Prostate gland (tissue), 2 donors: ENCODE results near the gene SNRNP27. TPM values are rescaled to one million over a fixed set of nuclear protein-coding genes. Genes with fewer than 3 reads are reported as not detected.

Experiments used
- DNase-seq: peaks from one replicate; pipeline ENCODE4 v3.0.0-alpha.2; 2019; ENCODE audit warnings: low spot score
- H3K27ac ChIP-seq, 2 donors: fragments of 200-600 bp; sonication (generic); 2 replicates each; pipeline ENCODE4 v1.5.1; 2017 to 2019
- H3K27me3 ChIP-seq: fragments of 200-600 bp; sonication (generic); replicated peaks from 2 replicates; pipeline ENCODE4 v1.5.1; 2019; ENCODE audit not compliant: insufficient read depth
- H3K36me3 ChIP-seq, 2 donors: fragments of 200-600 bp; sonication (generic); 1 replicate in 1 of 2; 2 replicates in 1 of 2; pipeline versions ENCODE4 v1.5.1 to v1.8.1; 2017 to 2019
- H3K4me1 ChIP-seq: fragments of 200-600 bp; sonication (generic); replicated peaks from 2 replicates; pipeline ENCODE4 v1.5.1; 2019
- H3K4me3 ChIP-seq, 2 donors: fragments of 200-600 bp; sonication (generic); 2 replicates each; pipeline ENCODE4 v1.5.1; 2017 to 2019
- H3K9me3 ChIP-seq: fragments of 200-600 bp; sonication (generic); 2 replicates; pipeline ENCODE4 v1.5.1; 2017
- POLR2A ChIP-seq: fragments of 450-650 bp; IDR thresholded peaks from one replicate; pipeline ENCODE4 v1.6.1; 2016; ENCODE audit warnings: antibody characterized with exemption, mild to moderate bottlenecking
- POLR2AphosphoS5 ChIP-seq: sonication (generic); formaldehyde crosslinking; IDR thresholded peaks from one replicate; pipeline ENCODE4 v1.6.1; 2017; ENCODE audit warnings: antibody characterized with exemption
- WGBS: methylation state at CpG from one replicate; pipeline ENCODE4 v1.1.5; 2018; 5-methylcytosine and 5-hydroxymethylcytosine counted together
- intact Hi-C: fragments of 100-400 bp; cut with DNase I; formaldehyde crosslinking; loops from one replicate; pipeline ENCODE4 v1.14.2; 2022
- total RNA-seq, 2 donors: library from RNA; depleted of rRNA; stranded (reverse); fragments of >200 nt; gene quantifications; one replicate each; pipeline ENCODE4 v1.1.0, GENCODE V29; 2016
- TF ChIP-seq, protein P1 (sequence below), 4 experiments: fragments of 200-600 bp in 2 of 4; fragments of 450-650 bp in 2 of 4; sonication (generic) in 2 of 4; IDR thresholded peaks; 1 replicate in 3 of 4; 2 replicates in 1 of 4; pipeline ENCODE4 v1.5.1; 2016 to 2019; ENCODE audit warnings: antibody characterized with exemption in 4 of 4, mild to moderate bottlenecking in 2 of 4, moderate library complexity in 2 of 4

Gene SNRNP27
- total RNA-seq, 2 donors from 2014 or later, result 52.1 to 69.1 TPM

DNA sequence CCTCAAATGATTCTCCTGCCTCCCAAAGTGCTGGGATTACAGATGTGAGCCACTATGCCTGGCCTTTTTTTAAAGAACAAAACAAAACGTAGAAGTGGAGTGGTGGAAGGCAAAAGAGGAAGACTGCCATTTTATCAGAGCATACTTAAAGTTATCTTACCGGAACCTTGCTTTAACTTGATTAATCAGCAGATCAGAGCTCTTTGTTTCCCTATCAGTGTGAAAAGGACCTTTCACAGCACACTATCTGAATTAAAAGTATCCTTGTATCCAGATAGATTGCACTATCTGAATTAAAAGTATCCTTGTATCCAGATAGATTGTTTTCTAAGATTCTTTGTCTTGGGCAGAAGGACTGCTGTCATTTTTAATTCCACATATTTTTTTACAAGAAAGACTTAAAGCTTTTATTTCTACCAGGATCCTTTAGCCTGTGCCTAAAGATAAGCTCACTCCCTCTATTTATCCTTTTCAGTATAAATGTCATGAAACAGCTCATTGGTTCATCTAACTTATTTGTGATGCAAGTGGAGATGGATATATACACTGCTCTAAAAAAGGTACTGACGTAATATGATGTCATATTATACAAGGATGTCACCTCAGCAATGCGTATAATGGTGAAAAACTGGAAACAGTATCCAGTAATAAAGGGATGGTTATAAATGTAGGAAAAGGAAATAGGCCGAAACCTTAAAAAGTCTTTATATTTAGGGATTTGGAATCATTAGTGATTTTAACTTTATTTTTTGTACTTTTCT lies 46.5 kb upstream of the SNRNP27 start:
- no peaks in the 10 kb centered on the region for H3K4me1 ChIP-seq

DNA sequence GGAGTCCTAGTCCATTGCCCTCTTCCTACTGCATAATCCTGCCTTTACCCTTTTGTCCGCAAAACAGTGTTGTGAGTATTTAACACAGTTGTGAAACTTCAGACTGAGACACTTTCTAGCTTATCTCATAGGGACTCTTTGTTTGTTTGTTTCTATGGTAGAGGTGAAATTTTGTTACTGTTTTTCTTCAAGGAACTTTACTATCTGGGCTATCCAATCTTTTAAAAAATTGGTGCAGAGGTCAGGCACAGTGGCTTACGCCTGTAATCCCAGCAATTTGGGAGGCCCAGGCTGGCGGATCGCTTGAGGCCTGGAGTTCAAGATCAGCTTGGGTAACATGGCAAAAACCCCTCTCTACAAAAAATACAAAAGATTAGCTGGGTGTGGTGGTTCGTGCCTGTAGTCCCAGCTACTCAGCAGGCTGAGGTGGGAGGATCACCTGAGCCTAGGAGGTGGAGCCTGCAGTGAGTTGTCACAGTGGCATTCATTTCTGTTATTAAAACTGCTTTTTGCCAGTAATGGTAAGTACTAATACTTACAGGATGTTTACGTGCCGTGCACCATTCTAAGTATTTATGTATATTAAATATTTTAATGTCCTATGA lies 45.5 kb upstream of the SNRNP27 start:
- TF ChIP-seq, protein P1, sequence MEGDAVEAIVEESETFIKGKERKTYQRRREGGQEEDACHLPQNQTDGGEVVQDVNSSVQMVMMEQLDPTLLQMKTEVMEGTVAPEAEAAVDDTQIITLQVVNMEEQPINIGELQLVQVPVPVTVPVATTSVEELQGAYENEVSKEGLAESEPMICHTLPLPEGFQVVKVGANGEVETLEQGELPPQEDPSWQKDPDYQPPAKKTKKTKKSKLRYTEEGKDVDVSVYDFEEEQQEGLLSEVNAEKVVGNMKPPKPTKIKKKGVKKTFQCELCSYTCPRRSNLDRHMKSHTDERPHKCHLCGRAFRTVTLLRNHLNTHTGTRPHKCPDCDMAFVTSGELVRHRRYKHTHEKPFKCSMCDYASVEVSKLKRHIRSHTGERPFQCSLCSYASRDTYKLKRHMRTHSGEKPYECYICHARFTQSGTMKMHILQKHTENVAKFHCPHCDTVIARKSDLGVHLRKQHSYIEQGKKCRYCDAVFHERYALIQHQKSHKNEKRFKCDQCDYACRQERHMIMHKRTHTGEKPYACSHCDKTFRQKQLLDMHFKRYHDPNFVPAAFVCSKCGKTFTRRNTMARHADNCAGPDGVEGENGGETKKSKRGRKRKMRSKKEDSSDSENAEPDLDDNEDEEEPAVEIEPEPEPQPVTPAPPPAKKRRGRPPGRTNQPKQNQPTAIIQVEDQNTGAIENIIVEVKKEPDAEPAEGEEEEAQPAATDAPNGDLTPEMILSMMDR (IDR thresholded peaks at IDR 0.05), result no peak
- TF ChIP-seq POLR2AphosphoS5 (no peak), POLR2A (no peak)
- DNase-seq, result no peak
- H3K4me3 ChIP-seq, result no peak overlapping the region
- WGBS, result 89% methylated on average over 7 of the region's 7 CpGs
- peaks cover 0 to 8% of the 10 kb centered on the region in 2 donors for H3K36me3 ChIP-seq
- no peaks in the 10 kb centered on the region for H3K27me3 ChIP-seq
- intact Hi-C loops, result no loop called here
- H3K27ac ChIP-seq, result no peak overlapping the region
- H3K9me3 ChIP-seq, result no peaks in the 10 kb centered on the region
- no peaks in the 10 kb centered on the region for H3K4me1 ChIP-seq

More for the DNA sequence above, 46.5 kb upstream of the SNRNP27 start:
- no peak overlapping the region for H3K27ac ChIP-seq
- peaks cover 0 to 8% of the 10 kb centered on the region in 2 donors for H3K36me3 ChIP-seq
- no peak for DNase-seq
- no peak overlapping the region for H3K4me3 ChIP-seq
- TF ChIP-seq POLR2AphosphoS5 (no peak), POLR2A (no peak)
- TF ChIP-seq, protein P1 (IDR thresholded peaks at IDR 0.05), result no peak
- no peaks in the 10 kb centered on the region for H3K9me3 ChIP-seq
- H3K27me3 ChIP-seq, result no peaks in the 10 kb centered on the region
- WGBS, result 95% methylated on average over 5 of the region's 5 CpGs
- intact Hi-C loops, result no loop called here

DNA sequence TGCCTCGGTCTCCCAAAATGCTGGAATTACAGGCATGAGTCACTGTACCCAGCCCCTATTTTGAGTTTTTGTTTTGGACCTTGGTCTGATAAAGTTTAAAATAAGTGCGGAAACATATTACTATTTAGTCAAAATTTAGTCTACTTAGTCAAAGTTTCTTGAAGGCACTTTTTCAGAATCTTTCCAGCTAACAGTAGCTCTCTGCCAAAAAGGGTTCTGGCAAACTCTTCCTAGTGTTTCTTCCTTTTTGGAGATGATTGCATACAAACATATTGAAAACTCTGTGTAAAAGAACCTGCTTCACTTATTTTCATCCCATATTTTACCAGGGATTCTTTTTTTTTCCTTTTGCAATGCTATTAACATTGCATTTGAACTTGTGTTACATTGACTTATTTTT lies 35.5 kb upstream of the SNRNP27 start:
- Histone ChIP-seq H3K9me3 (no peaks in the 10 kb centered on the region), H3K27me3 (no peaks in the 10 kb centered on the region), H3K4me3 (no peak overlapping the region), H3K4me1 (no peaks in the 10 kb centered on the region), H3K36me3 (no peaks in the 10 kb centered on the region), H3K27ac (no peak overlapping the region)
- DNase-seq, result no peak
- intact Hi-C loops, result no loop called here
- TF ChIP-seq POLR2AphosphoS5 (no peak), POLR2A (no peak)
- TF ChIP-seq, protein P1 (IDR thresholded peaks at IDR 0.05), result no peak
- WGBS, result 95% methylated on average over 2 of the region's 2 CpGs

DNA sequence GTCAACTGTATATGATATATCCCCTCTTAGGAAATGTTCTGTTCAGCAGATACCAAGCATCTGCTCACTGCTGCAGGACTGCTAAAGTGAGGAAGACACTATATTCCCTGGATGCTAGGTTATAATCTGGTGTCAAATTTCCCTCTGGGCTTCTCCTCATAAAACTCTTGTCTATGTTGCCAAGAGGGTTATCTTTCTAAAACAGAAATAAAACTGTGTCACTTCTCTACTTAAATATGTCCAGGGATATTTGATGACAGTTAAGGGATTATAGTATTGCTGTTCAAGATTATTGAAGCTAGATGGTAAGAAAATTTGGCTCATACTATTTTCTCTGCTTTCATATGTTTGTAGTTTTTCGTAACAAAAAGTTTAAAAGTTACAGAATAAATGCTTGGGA lies 30.5 kb upstream of the SNRNP27 start:
- Histone ChIP-seq H3K36me3 (no peaks in the 10 kb centered on the region), H3K4me1 (no peaks in the 10 kb centered on the region), H3K27me3 (no peaks in the 10 kb centered on the region), H3K9me3 (no peaks in the 10 kb centered on the region), H3K4me3 (no peak overlapping the region), H3K27ac (no peak overlapping the region)
- no peak for DNase-seq
- WGBS, result 80% methylated on average over 1 of the region's 1 CpG
- intact Hi-C loops, result no loop called here
- TF ChIP-seq POLR2AphosphoS5 (no peak), POLR2A (no peak)
- TF ChIP-seq, protein P1 (IDR thresholded peaks at IDR 0.05), result no peak

DNA sequence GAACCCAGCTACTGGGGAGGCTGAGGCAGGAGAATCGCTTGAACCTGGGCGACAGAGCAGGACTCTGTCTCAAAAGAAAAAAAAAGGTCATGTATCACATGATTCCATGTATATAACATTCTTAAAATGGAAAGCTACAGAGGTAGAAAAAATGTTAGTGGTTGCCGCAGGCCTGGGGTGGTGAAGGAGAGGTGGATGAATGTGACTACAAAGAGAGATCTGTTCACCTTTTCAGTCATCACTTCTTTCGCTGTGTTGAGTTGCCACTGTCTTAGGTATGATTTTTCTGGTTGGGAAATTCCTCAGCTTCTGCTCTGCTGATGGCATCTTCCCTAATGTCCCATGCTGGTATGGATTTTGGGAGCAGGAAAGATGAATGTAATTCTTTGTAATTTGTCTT lies 5.3 kb upstream of the SNRNP27 start:
- WGBS, result 89% methylated on average over 4 of the region's 4 CpGs
- H3K4me1 ChIP-seq, result no peaks in the 10 kb centered on the region
- H3K9me3 ChIP-seq, result no peaks in the 10 kb centered on the region
- no peaks in the 10 kb centered on the region for H3K27me3 ChIP-seq
- no peaks in the 10 kb centered on the region for H3K36me3 ChIP-seq
- H3K27ac ChIP-seq, result no peak overlapping the region
- no peak overlapping the region for H3K4me3 ChIP-seq
- no peak for TF ChIP-seq POLR2A
- TF ChIP-seq, protein P1 (IDR thresholded peaks at IDR 0.05), result no peak
- TF ChIP-seq POLR2AphosphoS5, result no peak
- intact Hi-C loops, result no loop called here
- DNase-seq, result no peak
